K562 (cell line): Measurements from ENCODE around the gene FADS1. TPM values are rescaled to one million over a fixed set of nuclear protein-coding genes. Genes with fewer than 3 reads are reported as not detected.
A peak's percentile ranks its signal among the peaks of the same experiment; 100 is the strongest.

Source experiments
- ATAC-seq: fragments of 200-7000 bp; cut with Tn5 transposase; 3 replicates; pipeline ENCODE4 v1.9.1; 2020; ENCODE audit warnings: moderate library complexity
- BruUV-seq: library from RNA; stranded (reverse); fragments of 400-500 nt; replicated peaks from 2 replicates; lab custom pipeline; 2021; lab: Mats Ljungman, UMichigan
- CTCF ChIA-PET: fragments of 300-600 bp; formaldehyde crosslinking; extraction: SDS; loops from one replicate; lab custom pipeline; 2021; ENCODE audit warnings: low intra/inter-chr PET ratio; lab: Yijun Ruan, JAX
- POLR2A ChIA-PET: fragments of 300-600, 350-650 bp; sonication (Branson Sonifier 250); formaldehyde crosslinking; extraction: SDS; loops from one replicate; lab custom pipeline; 2021; ENCODE audit warnings: antibody characterized with exemption, inconsistent platforms; lab: Yijun Ruan, JAX
- DNase-seq, 4 experiments: peaks; one replicate each; pipeline versions ENCODE4 v3.0.0 to v3.0.0-alpha.2; 2011 to 2018; ENCODE audit warnings: low spot score in 3 of 4, mixed read lengths in 3 of 4; ENCODE audit errors: extremely low read depth in 1 of 4
- FAIRE-seq: peaks from 2 replicates; lab custom pipeline; 2011; peaks lifted over from hg19 to GRCh38; lab: Jason Lieb, UNC
- H2AFZ ChIP-seq: 2 replicates; pipeline ENCODE4 v1.6.0; 2011; ENCODE audit warnings: low read depth, low read length, control low read depth, inconsistent platforms
- H3K27ac ChIP-seq: fragments of 200-600 bp; 3 replicates; pipeline ENCODE4 v1.8.0; 2011; ENCODE audit warnings: low read depth, mild to moderate bottlenecking, control low read depth, inconsistent platforms, low read length, moderate library complexity, mixed read lengths; ENCODE audit errors: extremely low read depth
- H3K27me3 ChIP-seq, 2 experiments: fragments of 300-600 bp in 1 of 2; 2 replicates in 1 of 2; 3 replicates in 1 of 2; pipeline versions ENCODE4 v1.6.0 to v1.8.0; 2011; ENCODE audit warnings: inconsistent platforms in 2 of 2, low read length in 2 of 2, mild to moderate bottlenecking in 1 of 2, mixed read lengths in 1 of 2, moderate library complexity in 1 of 2; ENCODE audit not compliant: control insufficient read depth in 2 of 2, insufficient read depth in 2 of 2
- H3K36me3 ChIP-seq: fragments of 300-600 bp; 3 replicates; pipeline ENCODE4 v1.8.0; 2011; ENCODE audit warnings: mild to moderate bottlenecking, low read length, inconsistent platforms; ENCODE audit not compliant: control insufficient read depth, insufficient read depth
- H3K4me1 ChIP-seq, 2 experiments: fragments of 200-600 bp in 1 of 2; replicated peaks in 1 of 2; 2 replicates in 1 of 2; 3 replicates in 1 of 2; pipeline versions ENCODE4 v1.5.1 to v1.8.0; 2011; ENCODE audit warnings: inconsistent platforms in 2 of 2, low read length in 2 of 2, mild to moderate bottlenecking in 1 of 2, mixed read lengths in 1 of 2, moderate library complexity in 1 of 2; ENCODE audit not compliant: control insufficient read depth in 2 of 2, insufficient read depth in 2 of 2
- H3K4me2 ChIP-seq: 2 replicates; pipeline ENCODE4 v1.6.1; 2011; ENCODE audit warnings: low read length, control low read depth, inconsistent platforms, mixed read lengths; ENCODE audit not compliant: insufficient read depth
- H3K4me3 ChIP-seq: fragments of 200-600 bp; sonication (generic), shearing (Covaris generic); 2 replicates; pipeline ENCODE4 v1.5.1; 2016; ENCODE audit warnings: control low read depth, inconsistent platforms
- H3K79me2 ChIP-seq: fragments of 200-600 bp; 3 replicates; pipeline ENCODE4 v1.8.0; 2011; ENCODE audit warnings: low read length, inconsistent platforms; ENCODE audit not compliant: control insufficient read depth, insufficient read depth
- H3K9ac ChIP-seq, 2 experiments: 2 replicates each; pipeline versions ENCODE4 v1.6.0 to v1.6.1; 2011; ENCODE audit warnings: low read depth in 2 of 2, low read length in 2 of 2, control low read depth in 1 of 2, inconsistent platforms in 1 of 2, mild to moderate bottlenecking in 1 of 2, mixed read lengths in 1 of 2; ENCODE audit not compliant: insufficient read depth in 1 of 2
- H3K9me1 ChIP-seq: one replicate; pipeline ENCODE4 v1.6.0; 2011; ENCODE audit warnings: inconsistent platforms, mild to moderate bottlenecking, low read length, moderate library complexity; ENCODE audit not compliant: control insufficient read depth, insufficient read depth
- H3K9me3 ChIP-seq: replicated peaks from 2 replicates; pipeline ENCODE4 v1.5.1; 2011; ENCODE audit warnings: low read depth, low read length, inconsistent platforms; ENCODE audit not compliant: control insufficient read depth, insufficient read depth
- H4K20me1 ChIP-seq: replicated peaks from 2 replicates; pipeline ENCODE4 v1.6.1; 2011; ENCODE audit warnings: low read length, inconsistent platforms, mixed read lengths; ENCODE audit not compliant: control insufficient read depth, insufficient read depth
- CEBPZ ChIP-seq: fragments of 150-350 bp; IDR thresholded peaks from 2 replicates; pipeline ENCODE4 v1.6.1; 2014; ENCODE audit warnings: low read depth, mild to moderate bottlenecking, low read length, borderline replicate concordance
- ILF3 ChIP-seq: fragments of 450-650 bp; IDR thresholded peaks from 2 replicates; pipeline ENCODE4 v1.6.1; 2018; ENCODE audit warnings: antibody characterized with exemption, mild to moderate bottlenecking, moderate library complexity, borderline replicate concordance
- JUNB ChIP-seq: fragments of 450-650 bp; formaldehyde crosslinking; conservative IDR thresholded peaks from 2 replicates; pipeline ENCODE4 v1.4.0; 2020; ENCODE audit warnings: mild to moderate bottlenecking
- KLF1 ChIP-seq: fragments of 450-650 bp; IDR thresholded peaks from 2 replicates; pipeline ENCODE4 v1.6.1; 2016; ENCODE audit warnings: missing genetic modification characterization, missing compliant biosample characterization
- PCBP2 ChIP-seq: fragments of 200-400 bp; formaldehyde crosslinking; IDR thresholded peaks from 2 replicates; pipeline ENCODE4 v1.6.1; 2018; ENCODE audit warnings: low read length, low read depth, mild to moderate bottlenecking, moderate library complexity; ENCODE audit not compliant: poor library complexity, severe bottlenecking
- SIN3A ChIP-seq, 2 experiments: fragments of 150-350 bp in 1 of 2; IDR thresholded peaks; 2 replicates each; pipeline ENCODE4 v1.6.1; 2011 to 2016; ENCODE audit warnings: borderline replicate concordance in 2 of 2, low read depth in 2 of 2, low read length in 2 of 2, mild to moderate bottlenecking in 2 of 2, moderate library complexity in 2 of 2; ENCODE audit not compliant: control insufficient read depth in 1 of 2
- SIRT6 ChIP-seq: IDR thresholded peaks from one replicate; pipeline ENCODE4 v1.6.1; 2012; ENCODE audit warnings: low read depth, mild to moderate bottlenecking, control low read depth, inconsistent platforms, low read length, moderate library complexity
- ZFP36 ChIP-seq: fragments of 150-350 bp; IDR thresholded peaks from 2 replicates; pipeline ENCODE4 v1.6.1; 2018; ENCODE audit warnings: low read length, low read depth; ENCODE audit not compliant: partially characterized antibody
- ZNF41 ChIP-seq: fragments of 250-450 bp; sonication (Bioruptor Pico); conservative IDR thresholded peaks from 2 replicates; pipeline ENCODE4 v1.4.0; 2020; ENCODE audit warnings: mild to moderate bottlenecking
- ZNF436 ChIP-seq: fragments of 250-450, 450-650 bp; sonication (Bioruptor Pico); formaldehyde crosslinking; IDR thresholded peaks from 2 replicates; pipeline ENCODE4 v1.7.0; 2020; ENCODE audit warnings: mild to moderate bottlenecking
- ZNF639 ChIP-seq, 2 experiments: fragments of 200-800 bp in 1 of 2; sonication (Bioruptor generic) in 1 of 2; sonication (generic) in 1 of 2; formaldehyde crosslinking in 1 of 2; IDR thresholded peaks in 1 of 2; conservative IDR thresholded peaks in 1 of 2; 2 replicates each; pipeline versions ENCODE4 v1.5.0 to v1.6.1; 2016 to 2020; ENCODE audit warnings: missing compliant biosample characterization in 1 of 2, missing genetic modification characterization in 1 of 2, missing genetic modification reagents in 1 of 2
- WGBS: fragments of 100-300 bp; shearing (Covaris generic); methylation state at CpG from one replicate; pipeline ENCODE4 v1.1.6; 2016; ENCODE audit warnings: low coverage, mixed read lengths; ENCODE audit not compliant: insufficient coverage; ENCODE audit errors: missing lambda C conversion rate; 5-methylcytosine and 5-hydroxymethylcytosine counted together
- in situ Hi-C: fragments of 300-500 bp; cut with MboI; formaldehyde crosslinking; loops from 4 replicates; pipeline ENCODE4 v1.15.0; 2018; ENCODE audit warnings: inconsistent platforms, mixed read lengths
- intact Hi-C: fragments of 100-400 bp; cut with micrococcal nuclease; formaldehyde crosslinking; loops from 2 replicates; pipeline ENCODE4 v1.14.2; 2022
- polyA plus RNA-seq, 8 experiments: library from polyadenylated mRNA; depleted of rRNA in 4 of 8; stranded (reverse) in 5 of 8; unstranded in 3 of 8; fragments of >200 nt; fragmentation: Nextera tagmentation in 2 of 8; fragmentation: Illumina TruSeq in 1 of 8; extraction: Ambion mirVana in 2 of 8; extraction: Trizol in 1 of 8; gene quantifications; 2 replicates each; pipeline versions ENCODE4 v1.2.1 to v1.2.3, GENCODE V29; 2011 to 2014; ENCODE audit warnings: inconsistent platforms in 1 of 8, missing spikeins in 1 of 8
- total RNA-seq, 7 experiments: library from RNA; depleted of rRNA in 6 of 7; stranded (reverse); fragments of >200 nt in 6 of 7; fragmentation: Illumina TruSeq in 2 of 7; extraction: Trizol in 2 of 7; gene quantifications; 2 replicates each; pipeline versions ENCODE4 v1.2.1 to v1.2.3, GENCODE V29; 2011 to 2021; ENCODE audit warnings: low replicate concordance in 1 of 7
- TF ChIP-seq, protein P1 (sequence below): sonication (generic); formaldehyde crosslinking; IDR thresholded peaks from 2 replicates; pipeline ENCODE4 v1.8.0; 2023; ENCODE audit warnings: mild to moderate bottlenecking, missing genetic modification reagents
- TF ChIP-seq, protein P2 (sequence below): fragments of 250-450 bp; sonication (Bioruptor Pico); IDR thresholded peaks from 2 replicates; pipeline ENCODE4 v1.5.0; 2021

Gene FADS1
- total and polyA plus RNA-seq, 9 of the 15 experiments (the other 6 are each of a cell fraction or from before 2014, with no cell fraction given): 110 to 864 (median 364) TPM

GRCh38 chr11:61771195-61771894, 45.5 kb downstream of the FADS1 start:
- no peak overlapping the region for H3K9ac ChIP-seq
- peak; percentile 44; the same call in 2 of the 3 replicates for ATAC-seq
- POLR2A ChIA-PET: interaction anchor here (0.9 kb wide), 1 partner anchor 13 kb away, joined by 4 read pairs; no protein-coding TSS in a partner anchor
- TF ChIP-seq, protein P1, sequence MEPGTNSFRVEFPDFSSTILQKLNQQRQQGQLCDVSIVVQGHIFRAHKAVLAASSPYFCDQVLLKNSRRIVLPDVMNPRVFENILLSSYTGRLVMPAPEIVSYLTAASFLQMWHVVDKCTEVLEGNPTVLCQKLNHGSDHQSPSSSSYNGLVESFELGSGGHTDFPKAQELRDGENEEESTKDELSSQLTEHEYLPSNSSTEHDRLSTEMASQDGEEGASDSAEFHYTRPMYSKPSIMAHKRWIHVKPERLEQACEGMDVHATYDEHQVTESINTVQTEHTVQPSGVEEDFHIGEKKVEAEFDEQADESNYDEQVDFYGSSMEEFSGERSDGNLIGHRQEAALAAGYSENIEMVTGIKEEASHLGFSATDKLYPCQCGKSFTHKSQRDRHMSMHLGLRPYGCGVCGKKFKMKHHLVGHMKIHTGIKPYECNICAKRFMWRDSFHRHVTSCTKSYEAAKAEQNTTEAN (CRISPR knock-in tag): no peak
- TF ChIP-seq KLF1 (tag) (0 out of 2 replicates have a peak, but pooled peaks have one; percentile 44), CEBPZ (no peak), ZNF41 (no peak), SIN3A (IDR thresholded peaks at IDR 0.05; ENCODE audit: borderline replicate concordance in 2 of 2, control insufficient read depth in 1 of 2, low read depth in 2 of 2, low read length in 2 of 2) (no peak), ZFP36 (peak; percentile 99), PCBP2 (no peak), SIRT6 (no peak), ZNF436 (peak; percentile 70), JUNB (CRISPR knock-in tag) (no peak), ILF3 (no peak), ZNF639 (CRISPR knock-in tag; conservative IDR thresholded peaks at IDR 0.05 in 1 of 2, IDR thresholded peaks at IDR 0.05 in 1 of 2) (no peak)
- TF ChIP-seq, protein P2, sequence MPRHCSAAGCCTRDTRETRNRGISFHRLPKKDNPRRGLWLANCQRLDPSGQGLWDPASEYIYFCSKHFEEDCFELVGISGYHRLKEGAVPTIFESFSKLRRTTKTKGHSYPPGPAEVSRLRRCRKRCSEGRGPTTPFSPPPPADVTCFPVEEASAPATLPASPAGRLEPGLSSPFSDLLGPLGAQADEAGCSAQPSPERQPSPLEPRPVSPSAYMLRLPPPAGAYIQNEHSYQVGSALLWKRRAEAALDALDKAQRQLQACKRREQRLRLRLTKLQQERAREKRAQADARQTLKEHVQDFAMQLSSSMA (CRISPR knock-in tag): no peak

More at GRCh38 chr11:61771195-61771894, 45.5 kb downstream of the FADS1 start:
- Histone ChIP-seq H3K9me3 (no peaks in the 10 kb centered on the region), H3K36me3 (peaks cover 4% of the 10 kb centered on the region; the same call in 1 of the 3 replicates), H2AFZ (no peak overlapping the region), H3K4me2 (no peak overlapping the region), H3K4me3 (no peak overlapping the region), H3K4me1 (peaks cover 0 to 67% of the 10 kb centered on the region in 2 experiments; a peak in 2 of 5 replicates), H3K27ac (no peak overlapping the region), H3K79me2 (no peaks in the 10 kb centered on the region), H4K20me1 (no peaks in the 10 kb centered on the region), H3K9me1 (no peaks in the 10 kb centered on the region), H3K27me3 (no peaks in the 10 kb centered on the region)
- intact Hi-C loops: no loop called here
- FAIRE-seq: no peak
- BruUV-seq: no TSS peak
- CTCF ChIA-PET: no interaction called here
- DNase-seq: peak in 2 of 4 experiments; percentile 50 to 59
- WGBS: 71% methylated on average over 11 of the region's 15 CpGs
- in situ Hi-C loops: no loop called here
